GM18507 (cell line): Measurements from ENCODE around the gene CACNG1.
"Not testable (repeated sequence)": the region's sequence is repeated elsewhere in the genome, so short reads cannot be mapped to it uniquely, and the experiment has no call there.

Experiments
- DNase-seq: peaks from one replicate; pipeline ENCODE4 v3.0.0; 2011; ENCODE audit warnings: low read depth; ENCODE audit not compliant: insufficient read length; ENCODE audit errors: extremely low spot score
- FAIRE-seq: peaks from 2 replicates; lab custom pipeline; 2011; peaks lifted over from hg19 to GRCh38; lab: Jason Lieb, UNC

The CACNG1 gene

DNA sequence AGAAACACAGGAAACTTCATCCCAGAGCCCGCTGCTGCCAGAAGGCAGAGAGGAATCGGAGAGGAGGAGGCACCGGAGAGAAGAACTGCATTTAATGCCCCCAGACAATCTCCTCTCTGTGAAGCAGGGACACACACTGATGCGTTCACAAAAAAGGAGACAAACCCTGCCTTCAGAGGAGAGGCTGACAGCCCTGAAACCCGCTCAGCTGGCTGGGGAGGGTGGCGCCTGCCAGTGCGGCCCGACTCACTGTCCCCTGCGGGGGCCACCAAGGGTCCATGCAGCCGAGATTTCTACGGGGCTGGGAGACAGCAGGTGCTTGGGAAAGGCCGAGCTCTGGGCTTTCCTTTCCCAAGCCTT is 21.9 kb upstream of the CACNG1 start:
- FAIRE-seq = no peak
- no peak for DNase-seq

GRCh38 chr17:67024736-67025135 is 19.6 kb upstream of the CACNG1 start:
- DNase-seq = no peak
- no peak for FAIRE-seq

GRCh38 chr17:67025216-67025792 is 19.1 kb upstream of the CACNG1 start:
- FAIRE-seq = no peak
- no peak for DNase-seq

DNA sequence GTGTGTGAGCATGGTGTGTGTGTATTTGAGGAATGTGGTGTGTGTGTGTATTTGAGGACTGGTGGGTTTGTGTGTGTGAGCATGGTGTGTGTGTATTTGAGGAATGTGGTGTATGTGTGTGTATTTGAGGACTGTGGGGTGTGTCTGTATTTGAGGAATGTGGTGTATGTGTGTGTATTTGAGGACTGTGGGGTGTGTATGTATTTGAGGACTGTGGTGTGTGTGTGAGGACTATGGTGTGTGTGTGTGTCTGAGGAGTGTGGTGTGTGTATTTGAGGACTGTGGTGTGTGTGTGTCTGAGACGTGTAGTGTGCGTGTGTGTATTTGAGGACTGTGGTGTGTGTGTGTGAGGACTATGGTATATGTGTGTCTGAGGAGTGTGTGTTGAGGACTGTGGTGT is 18.0 kb upstream of the CACNG1 start:
- DNase-seq (no peak), FAIRE-seq (peak; percentile 9)

DNA sequence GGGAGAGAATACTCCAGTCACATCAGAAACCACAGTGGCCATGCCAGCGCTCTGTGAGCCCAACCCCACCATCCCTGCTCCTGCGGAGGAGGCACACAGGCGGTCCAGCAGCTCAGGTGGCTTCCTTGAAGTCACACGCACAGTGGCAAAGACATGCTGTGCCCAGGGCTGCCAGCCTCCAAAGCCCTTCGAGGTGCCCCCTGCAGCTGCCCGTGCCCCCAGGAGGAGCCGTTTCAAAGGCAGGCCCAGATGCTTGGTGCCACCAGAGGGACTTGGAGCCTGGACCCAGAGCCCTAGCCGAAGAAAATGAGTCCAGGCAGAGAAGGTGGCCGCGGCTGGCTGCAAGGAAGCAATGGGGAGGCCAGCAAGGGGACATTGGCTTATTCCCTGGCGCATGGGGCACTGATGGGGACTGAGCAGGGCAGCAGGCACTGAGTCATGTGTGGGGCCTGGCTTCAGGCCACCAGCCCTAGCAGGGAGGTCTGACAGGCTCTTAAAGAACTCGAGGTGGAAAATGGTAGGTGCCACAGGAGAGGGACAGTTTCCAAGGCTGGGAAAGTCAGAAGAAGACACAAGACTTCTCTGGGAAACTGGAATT is 17.2 kb upstream of the CACNG1 start:
- DNase-seq (no peak), FAIRE-seq (no peak)

- FAIRE-seq = no peak
- DNase-seq = no peak
Measured at GRCh38 chr17:67030641-67031040, 13.7 kb upstream of the CACNG1 start.

- no peak for FAIRE-seq
- DNase-seq = no peak
Measured at GRCh38 chr17:67032382-67032781, 12.0 kb upstream of the CACNG1 start.

GRCh38 chr17:67032985-67033384 is 11.4 kb upstream of the CACNG1 start:
- FAIRE-seq (no peak), DNase-seq (no peak)

GRCh38 chr17:67033613-67034012 is 10.7 kb upstream of the CACNG1 start:
- FAIRE-seq (no peak), DNase-seq (no peak)

- peak; percentile 24 for FAIRE-seq
- DNase-seq = no peak
Measured at GRCh38 chr17:67035131-67036083, 8.9 kb upstream of the CACNG1 start.

GRCh38 chr17:67038861-67039365 is 5.4 kb upstream of the CACNG1 start:
- FAIRE-seq (no peak), DNase-seq (no peak)

GRCh38 chr17:67040652-67041051 is 3.7 kb upstream of the CACNG1 start:
- DNase-seq = no peak
- no peak for FAIRE-seq

GRCh38 chr17:67041119-67041518 is 3.2 kb upstream of the CACNG1 start:
- not testable (repeated sequence) for DNase-seq, FAIRE-seq

DNA sequence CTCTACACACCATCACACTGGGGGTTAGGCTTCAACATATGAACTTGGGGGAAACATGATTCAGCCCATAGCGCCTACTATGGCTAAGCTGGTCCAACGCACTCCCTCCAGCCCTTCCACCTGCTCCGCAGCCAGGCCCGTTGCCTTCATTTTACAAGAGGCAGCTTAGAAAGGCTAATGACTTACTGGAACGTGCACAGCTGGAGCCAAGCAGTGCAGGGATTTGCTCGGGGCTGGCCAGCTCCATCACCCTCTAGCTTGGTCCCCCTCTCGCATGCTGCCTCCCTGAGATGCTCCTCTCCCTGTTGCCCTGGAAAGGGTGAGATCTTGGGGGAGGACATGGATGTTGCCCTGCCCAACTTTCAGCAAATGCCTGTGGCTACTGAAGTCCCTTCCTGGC is 2.8 kb upstream of the CACNG1 start:
- DNase-seq = no peak
- FAIRE-seq = no peak

DNA sequence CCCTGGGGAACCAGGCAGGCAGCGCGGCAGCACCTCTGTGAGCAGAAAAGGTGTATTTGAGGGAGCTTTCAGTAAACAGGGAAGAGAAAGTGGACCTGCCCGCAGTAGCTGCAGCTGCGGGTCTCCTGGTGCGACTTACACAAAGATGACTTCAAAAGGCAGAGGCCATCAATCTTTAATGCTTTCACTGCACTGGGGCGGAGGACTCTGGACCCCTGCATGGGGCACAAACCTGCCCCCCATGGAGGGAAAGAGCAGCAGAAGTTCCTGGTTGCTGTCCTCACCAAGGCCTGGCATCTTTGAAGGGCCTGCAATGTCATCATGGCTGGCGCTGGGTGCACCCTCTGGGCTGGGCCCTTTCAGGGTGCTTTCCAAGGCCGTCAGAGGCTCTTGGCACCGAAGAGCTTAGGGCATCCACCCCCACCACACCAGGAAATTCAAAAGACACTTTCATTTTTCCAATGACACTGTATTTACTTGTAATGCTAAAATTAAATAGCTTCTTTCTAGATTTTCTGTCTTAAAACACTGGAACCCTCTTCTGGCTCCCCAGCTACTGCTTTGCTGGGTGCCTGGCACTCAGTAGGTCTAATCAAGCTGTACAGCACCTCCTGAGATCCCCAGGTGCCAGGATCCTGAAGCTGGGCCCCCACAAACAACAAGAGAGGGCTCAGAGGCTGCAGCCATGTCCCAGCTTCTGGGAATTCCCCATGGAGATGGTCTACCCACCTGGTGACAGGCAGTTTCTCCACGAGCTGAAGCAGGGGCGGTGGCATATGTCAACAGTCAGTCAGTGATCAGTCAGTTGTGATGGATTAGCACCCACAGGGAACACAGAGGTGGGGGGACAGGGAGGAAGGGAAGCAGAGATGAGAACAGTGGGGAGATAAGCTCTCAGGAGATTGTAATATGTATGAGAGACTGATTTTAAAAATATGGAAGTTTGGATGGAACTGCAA is 2.1 kb upstream of the CACNG1 start:
- DNase-seq = no peak
- no peak for FAIRE-seq

GRCh38 chr17:67043283-67043682 is 1.1 kb upstream of the CACNG1 start:
- DNase-seq = no peak
- FAIRE-seq = no peak

DNA sequence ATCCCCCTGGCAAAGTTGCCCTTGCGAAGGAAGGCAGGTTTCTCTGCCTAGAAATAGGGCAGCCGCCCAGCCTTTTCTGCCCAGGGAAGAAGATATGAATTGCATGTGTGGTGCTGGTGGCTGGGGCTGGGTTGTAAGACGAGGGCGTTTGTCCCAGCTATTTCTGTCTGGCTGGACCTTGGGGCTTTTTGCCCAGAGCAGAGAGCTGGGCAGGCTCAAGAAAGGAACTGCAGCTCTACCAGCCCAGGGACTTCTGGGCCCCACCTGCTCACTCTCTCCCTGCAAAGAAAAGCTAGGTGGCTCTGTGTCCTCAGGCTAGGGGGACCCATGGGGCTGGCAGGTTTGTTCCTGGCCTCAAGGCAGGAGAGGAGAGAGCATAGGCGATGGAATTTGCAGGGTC is 586 bp downstream of the CACNG1 start:
- DNase-seq (no peak), FAIRE-seq (no peak)

GRCh38 chr17:67046398-67046797 is 2.0 kb downstream of the CACNG1 start:
- no peak for FAIRE-seq
- DNase-seq = no peak

- FAIRE-seq = no peak
- no peak for DNase-seq
Measured at GRCh38 chr17:67047382-67047781, 3.0 kb downstream of the CACNG1 start.
